Measurements from ENCODE around the gene MANBA. TPM values are rescaled to one million over a fixed set of nuclear protein-coding genes. Genes with fewer than 3 reads are reported as not detected.

The MANBA gene
- polyA plus RNA-seq, 3 donors: 80.8 to 94.4 (median 88.7) TPM

- TF ChIP-seq CTCF (IDR thresholded peaks at IDR 0.05): no peak
- peak overlapping the region; percentile 64 to 88 (median 80) for H3K27ac Mint-ChIP-seq
- no peak overlapping the region for H3K4me3 Mint-ChIP-seq
Observed at GRCh38 chr4:102693861-102694260, 66.9 kb downstream of the MANBA start.

DNA sequence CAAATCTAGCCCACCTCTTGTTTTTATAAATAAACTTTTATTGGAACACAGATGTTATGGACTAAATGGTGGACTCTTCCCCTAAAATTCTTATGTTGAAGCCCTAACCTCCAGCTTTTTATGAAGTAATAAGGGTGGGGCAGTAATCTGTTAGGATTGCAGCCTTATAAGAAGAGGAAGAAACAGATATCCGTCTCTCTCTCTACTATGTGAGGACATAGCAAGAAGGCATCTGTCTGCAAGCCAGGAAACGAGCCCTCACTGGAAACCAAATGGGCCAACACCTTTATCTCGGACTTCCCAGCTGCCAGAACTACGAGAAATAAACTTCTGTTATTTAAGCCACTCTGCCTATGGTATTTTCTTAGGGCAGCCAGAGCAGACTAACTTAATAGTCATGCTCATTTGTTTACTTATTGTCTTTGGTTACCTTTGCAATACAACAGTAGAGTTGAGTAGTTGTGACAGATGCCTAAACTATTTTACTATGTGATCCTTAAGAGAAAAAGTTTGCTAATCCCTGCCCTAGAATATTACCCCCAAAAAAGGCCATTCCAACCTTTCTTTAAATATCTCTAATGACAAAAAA is 67.4 kb downstream of the MANBA start:
- no peak overlapping the region for H3K4me3 Mint-ChIP-seq
- no CpG with 5 or more reads among the region's 4 CpGs for WGBS (ENCODE audit: insufficient coverage)
- H3K27me3 Mint-ChIP-seq (ENCODE audit: low read depth in 3 of 3): no peaks in the 10 kb centered on the region
- peaks cover 58% of the 10 kb centered on the region for H4K20me1 ChIP-seq (ENCODE audit: insufficient read depth, low read length)
- H3K4me2 ChIP-seq (replicated peaks; ENCODE audit: extremely low read depth, low read length, poor library complexity, severe bottlenecking): no peak overlapping the region
- peaks cover 31 to 39% of the 10 kb centered on the region in 2 donors for H3K4me1 ChIP-seq (ENCODE audit: control insufficient read depth in 1 of 2, insufficient read depth in 2 of 2, low read length in 2 of 2)
- peaks cover 20 to 52% of the 10 kb centered on the region in 2 donors for H3K36me3 ChIP-seq (replicated peaks in 1 of 2; ENCODE audit: control insufficient read depth in 1 of 2, insufficient read depth in 2 of 2, low read length in 2 of 2)
- H3K27ac ChIP-seq (ENCODE audit: low read depth in 1 of 2, low read length in 2 of 2): peak overlapping the region in 1 of 2 donors; percentile 71
- peaks cover 37% of the 10 kb centered on the region for H3K4me1 Mint-ChIP-seq
- peaks cover 52 to 54% of the 10 kb centered on the region in 2 donors for H3K36me3 Mint-ChIP-seq
- no peaks in the 10 kb centered on the region for H3K27me3 ChIP-seq (ENCODE audit: control insufficient read depth in 2 of 2, insufficient read depth in 2 of 2, low read length in 2 of 2)
- peaks cover 25% of the 10 kb centered on the region for H3K79me2 ChIP-seq (ENCODE audit: insufficient read depth, low read length)
- H3K27ac Mint-ChIP-seq: peak overlapping the region; percentile 64 to 88 (median 80)
- H2AFZ ChIP-seq (ENCODE audit: insufficient read depth, low read depth, low read length, poor library complexity, severe bottlenecking): no peak overlapping the region
- peak; percentile 23 to 44 (median 40) for DNase-seq
- intact Hi-C loops (cut with micrococcal nuclease): no loop called here
- TF ChIP-seq CTCF (IDR thresholded peaks at IDR 0.05): no peak
- no peaks in the 10 kb centered on the region for H3K9me3 ChIP-seq (replicated peaks in 1 of 2; ENCODE audit: control insufficient read depth in 1 of 2, insufficient read depth in 1 of 2, low read length in 2 of 2)
- no peak overlapping the region for H3K4me3 ChIP-seq (replicated peaks in 1 of 3; ENCODE audit: low read depth in 2 of 3, low read length in 3 of 3)
- H3K9me3 Mint-ChIP-seq: peaks cover 0 to 5% (median 0%) of the 10 kb centered on the region in 7 donors
- no peak overlapping the region for H3K9ac ChIP-seq (ENCODE audit: insufficient read depth, low read length, poor library complexity, severe bottlenecking)

More at GRCh38 chr4:102693861-102694260, 66.9 kb downstream of the MANBA start:
- H4K20me1 ChIP-seq (ENCODE audit: insufficient read depth, low read length): peaks cover 53% of the 10 kb centered on the region
- H3K9me3 Mint-ChIP-seq: peaks cover 0 to 5% (median 0%) of the 10 kb centered on the region in 7 donors
- peak overlapping the region in 1 of 2 donors; percentile 71 for H3K27ac ChIP-seq (ENCODE audit: low read depth in 1 of 2, low read length in 2 of 2)
- peaks cover 20% of the 10 kb centered on the region for H3K79me2 ChIP-seq (ENCODE audit: insufficient read depth, low read length)
- no peak overlapping the region for H3K4me2 ChIP-seq (replicated peaks; ENCODE audit: extremely low read depth, low read length, poor library complexity, severe bottlenecking)
- peaks cover 27 to 34% of the 10 kb centered on the region in 2 donors for H3K4me1 ChIP-seq (ENCODE audit: control insufficient read depth in 1 of 2, insufficient read depth in 2 of 2, low read length in 2 of 2)
- H3K27me3 Mint-ChIP-seq (ENCODE audit: low read depth in 3 of 3): no peaks in the 10 kb centered on the region
- H3K36me3 ChIP-seq (replicated peaks in 1 of 2; ENCODE audit: control insufficient read depth in 1 of 2, insufficient read depth in 2 of 2, low read length in 2 of 2): peaks cover 19 to 52% of the 10 kb centered on the region in 2 donors
- H3K9ac ChIP-seq (ENCODE audit: insufficient read depth, low read length, poor library complexity, severe bottlenecking): no peak overlapping the region
- peaks cover 52 to 54% of the 10 kb centered on the region in 2 donors for H3K36me3 Mint-ChIP-seq
- H3K27me3 ChIP-seq (ENCODE audit: control insufficient read depth in 2 of 2, insufficient read depth in 2 of 2, low read length in 2 of 2): no peaks in the 10 kb centered on the region
- DNase-seq: peak in 1 of 3 donors; percentile 18
- H2AFZ ChIP-seq (ENCODE audit: insufficient read depth, low read depth, low read length, poor library complexity, severe bottlenecking): no peak overlapping the region
- peaks cover 37% of the 10 kb centered on the region for H3K4me1 Mint-ChIP-seq
- no CpG with 5 or more reads among the region's 5 CpGs for WGBS (ENCODE audit: insufficient coverage)
- H3K9me3 ChIP-seq (replicated peaks in 1 of 2; ENCODE audit: control insufficient read depth in 1 of 2, insufficient read depth in 1 of 2, low read length in 2 of 2): no peaks in the 10 kb centered on the region
- intact Hi-C loops (cut with micrococcal nuclease): no loop called here
- no peak overlapping the region for H3K4me3 ChIP-seq (replicated peaks in 1 of 3; ENCODE audit: low read depth in 2 of 3, low read length in 3 of 3)
